DND-41 (cell line): Measurements from ENCODE around the gene SHANK1.
"Not testable (repeated sequence)": the region's sequence is repeated elsewhere in the genome, so short reads cannot be mapped to it uniquely, and the experiment has no call there.

Experiments
- ATAC-seq: fragments of 200-7000 bp; cut with Tn5 transposase; 3 replicates; pipeline ENCODE4 v1.9.1; 2021; ENCODE audit warnings: low read depth; ENCODE audit not compliant: insufficient read depth
- DNase-seq: peaks from one replicate; pipeline ENCODE4 v3.0.0-alpha.2; 2020
- H2AFZ ChIP-seq: 2 replicates; pipeline ENCODE4 v1.6.0; 2012; ENCODE audit warnings: low read depth, low read length
- H3K27ac ChIP-seq: 2 replicates; pipeline ENCODE4 v1.5.1; 2012; ENCODE audit warnings: low read length, inconsistent platforms
- H3K27me3 ChIP-seq: fragments of 200-600 bp; sonication (generic); 2 replicates; pipeline ENCODE4 v1.6.0; 2012; ENCODE audit warnings: low read length, mild to moderate bottlenecking, inconsistent platforms; ENCODE audit not compliant: insufficient read depth, poor library complexity
- H3K36me3 ChIP-seq: 2 replicates; pipeline ENCODE4 v1.5.1; 2012; ENCODE audit warnings: low read length, inconsistent platforms; ENCODE audit not compliant: insufficient read depth
- H3K4me1 ChIP-seq: 2 replicates; pipeline ENCODE4 v1.5.1; 2012; ENCODE audit warnings: mild to moderate bottlenecking, low read length; ENCODE audit not compliant: insufficient read depth
- H3K4me2 ChIP-seq: 2 replicates; pipeline ENCODE4 v1.6.0; 2012; ENCODE audit warnings: mild to moderate bottlenecking, moderate library complexity, low read length, inconsistent platforms; ENCODE audit not compliant: insufficient read depth
- H3K4me3 ChIP-seq, 2 experiments: fragments of 200-600 bp in 1 of 2; shearing (Covaris generic) in 1 of 2; 2 replicates each; pipeline ENCODE4 v1.5.1; 2012 to 2016; ENCODE audit warnings: inconsistent platforms in 2 of 2, low read length in 2 of 2, mild to moderate bottlenecking in 2 of 2, low read depth in 1 of 2, moderate library complexity in 1 of 2
- H3K79me2 ChIP-seq: 2 replicates; pipeline ENCODE4 v1.6.0; 2012; ENCODE audit warnings: low read length, inconsistent platforms; ENCODE audit not compliant: insufficient read depth
- H3K9ac ChIP-seq: 2 replicates; pipeline ENCODE4 v1.6.0; 2012; ENCODE audit warnings: low read depth, mild to moderate bottlenecking, inconsistent platforms, low read length, moderate library complexity
- H3K9me3 ChIP-seq: 2 replicates; pipeline ENCODE4 v1.5.1; 2012; ENCODE audit warnings: low read length, moderate library complexity, mild to moderate bottlenecking, inconsistent platforms; ENCODE audit not compliant: insufficient read depth, severe bottlenecking
- H4K20me1 ChIP-seq: 2 replicates; pipeline ENCODE4 v1.6.0; 2012; ENCODE audit warnings: low read length; ENCODE audit not compliant: insufficient read depth
- CTCF ChIP-seq: IDR thresholded peaks from 2 replicates; pipeline ENCODE4 v1.5.1; 2012; ENCODE audit warnings: borderline replicate concordance, low read length, moderate library complexity, mild to moderate bottlenecking; ENCODE audit not compliant: poor library complexity, severe bottlenecking; ENCODE audit errors: extremely low read depth
- EZH2 ChIP-seq: IDR thresholded peaks from 3 replicates; pipeline ENCODE4 v1.6.1; 2012; ENCODE audit warnings: borderline replicate concordance, low read depth, mild to moderate bottlenecking, moderate library complexity, low read length, inconsistent platforms; ENCODE audit not compliant: severe bottlenecking

The SHANK1 gene

GRCh38 chr19:50753879-50754278 lies 34.3 kb upstream of the SHANK1 start:
- DNase-seq (no peak), ATAC-seq (no peak)
- H3K27ac ChIP-seq: no peak overlapping the region
- no peaks in the 10 kb centered on the region for H3K27me3 ChIP-seq
- TF ChIP-seq EZH2 (no peak), CTCF (no peak)
- no peaks in the 10 kb centered on the region for H3K79me2 ChIP-seq
- no peak overlapping the region for H3K4me2 ChIP-seq
- H3K9ac ChIP-seq: no peak overlapping the region
- H3K36me3 ChIP-seq: no peaks in the 10 kb centered on the region
- no peaks in the 10 kb centered on the region for H3K4me1 ChIP-seq
- H3K9me3 ChIP-seq: no peaks in the 10 kb centered on the region
- no peak overlapping the region for H3K4me3 ChIP-seq
- H2AFZ ChIP-seq: no peak overlapping the region
- no peaks in the 10 kb centered on the region for H4K20me1 ChIP-seq

GRCh38 chr19:50750010-50750409 lies 30.4 kb upstream of the SHANK1 start:
- no peak for DNase-seq
- H3K4me3 ChIP-seq: no peak overlapping the region
- H3K79me2 ChIP-seq: no peaks in the 10 kb centered on the region
- no peaks in the 10 kb centered on the region for H3K9me3 ChIP-seq
- no peaks in the 10 kb centered on the region for H4K20me1 ChIP-seq
- H3K27me3 ChIP-seq: peaks cover 7% of the 10 kb centered on the region
- no peaks in the 10 kb centered on the region for H3K4me1 ChIP-seq
- H3K27ac ChIP-seq: no peak overlapping the region
- TF ChIP-seq CTCF (no peak), EZH2 (no peak)
- H3K36me3 ChIP-seq: no peaks in the 10 kb centered on the region
- no peak overlapping the region for H3K9ac ChIP-seq
- no peak for ATAC-seq
- no peak overlapping the region for H3K4me2 ChIP-seq
- no peak overlapping the region for H2AFZ ChIP-seq

- ATAC-seq (no peak), DNase-seq (no peak)
- Histone ChIP-seq H3K9me3 (no peaks in the 10 kb centered on the region), H3K9ac (no peak overlapping the region), H3K27me3 (peaks cover 9% of the 10 kb centered on the region), H3K27ac (no peak overlapping the region), H3K4me3 (no peak overlapping the region), H3K79me2 (no peaks in the 10 kb centered on the region), H4K20me1 (no peaks in the 10 kb centered on the region), H3K4me1 (no peaks in the 10 kb centered on the region), H2AFZ (no peak overlapping the region), H3K36me3 (no peaks in the 10 kb centered on the region), H3K4me2 (no peak overlapping the region)
- no peak for TF ChIP-seq EZH2
- no peak for TF ChIP-seq CTCF
Measured at GRCh38 chr19:50749490-50749889, 29.9 kb upstream of the SHANK1 start.

- not testable (repeated sequence) for H3K27ac ChIP-seq, H3K4me3 ChIP-seq, H3K4me1 ChIP-seq, H3K9ac ChIP-seq, H3K4me2 ChIP-seq, H3K36me3 ChIP-seq, H3K79me2 ChIP-seq, H2AFZ ChIP-seq, ATAC-seq, H3K27me3 ChIP-seq, DNase-seq, H3K9me3 ChIP-seq, H4K20me1 ChIP-seq
Measured at GRCh38 chr19:50747141-50747540, 27.5 kb upstream of the SHANK1 start.
